ENCODE data around the gene NFIA.
"Not testable (repeated sequence)": the region's sequence is repeated elsewhere in the genome, so short reads cannot be mapped to it uniquely, and the experiment has no call there.

The NFIA gene

GRCh38 chr1:61058483-61059245, 23.7 kb upstream of the NFIA start:
- no peak for DNase-seq

- not testable (repeated sequence) for DNase-seq
These were observed 20.8 kb upstream of the NFIA start for GRCh38 chr1:61061601-61062000.

DNA sequence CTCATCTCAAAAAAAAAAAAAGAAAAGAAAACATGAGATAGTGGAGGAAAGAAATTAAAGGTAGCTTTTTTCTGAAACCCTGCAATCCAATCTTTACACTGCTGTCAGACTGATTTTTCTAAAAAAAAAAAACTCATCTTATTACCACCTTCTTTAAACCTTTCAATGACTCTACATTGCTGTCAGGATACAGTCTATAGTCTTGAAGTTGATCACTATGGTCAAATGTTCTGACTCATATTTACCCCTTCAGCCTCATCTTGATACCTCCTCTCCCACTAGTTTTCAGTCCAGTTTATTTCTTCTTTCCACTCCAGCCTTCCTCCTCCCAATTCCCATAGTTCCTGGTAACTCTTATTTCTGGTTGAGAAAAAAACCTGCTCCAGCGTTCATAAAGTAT, 17.7 kb upstream of the NFIA start:
- DNase-seq = no peak

- DNase-seq = no peak
These were observed 14.8 kb upstream of the NFIA start for GRCh38 chr1:61067446-61068019.

DNA sequence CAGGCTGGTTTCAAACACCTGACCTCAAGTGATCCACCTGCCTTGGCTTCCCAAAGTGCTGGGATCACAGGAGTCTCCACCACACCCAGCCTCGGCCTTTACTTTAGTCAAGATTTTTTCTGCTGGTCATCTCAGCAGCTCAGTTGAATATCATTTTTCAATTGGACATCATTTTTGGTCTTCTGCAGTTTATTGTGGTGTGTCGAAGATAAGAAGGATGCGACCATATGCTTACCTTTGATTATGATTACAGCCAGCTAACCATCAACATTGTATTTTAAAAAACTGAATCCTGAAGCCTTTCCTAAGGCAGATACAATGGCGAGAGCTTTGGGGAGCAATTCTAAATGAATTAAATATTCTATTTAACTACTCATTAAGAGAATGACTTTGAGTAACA, 12.3 kb upstream of the NFIA start:
- no peak for DNase-seq

- DNase-seq = no peak
These were observed 10.9 kb upstream of the NFIA start for GRCh38 chr1:61071205-61072130.

GRCh38 chr1:61073871-61074270, 8.5 kb upstream of the NFIA start:
- DNase-seq = no peak

DNA sequence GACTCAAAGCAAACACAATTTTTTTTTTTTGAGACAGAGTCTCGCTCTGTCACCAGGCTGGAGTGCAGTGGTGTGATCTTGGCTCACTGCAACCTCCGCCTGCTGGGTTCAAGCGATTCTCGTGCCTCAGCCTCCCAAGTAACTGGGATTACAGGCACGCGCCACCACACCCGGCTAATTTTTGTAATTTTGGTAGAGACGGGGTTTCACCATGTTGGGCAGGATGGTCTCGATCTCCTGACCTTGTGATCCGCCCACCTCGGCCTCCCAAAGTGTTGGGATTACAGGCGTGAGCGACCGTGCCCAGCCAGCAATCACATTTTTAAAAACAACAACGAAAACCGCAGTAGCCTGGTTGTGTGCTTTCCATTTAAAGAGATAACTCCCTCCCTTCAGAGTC, 6.5 kb upstream of the NFIA start:
- DNase-seq = not testable (repeated sequence)

- peak in 54 of 56 donors; percentile 56 to 96 (median 84) for DNase-seq
These were observed 5.4 kb upstream of the NFIA start for GRCh38 chr1:61076728-61077675.

GRCh38 chr1:61077676-61078541, 4.5 kb upstream of the NFIA start:
- peak in 54 of 56 donors; percentile 14 to 93 (median 78) for DNase-seq

DNA sequence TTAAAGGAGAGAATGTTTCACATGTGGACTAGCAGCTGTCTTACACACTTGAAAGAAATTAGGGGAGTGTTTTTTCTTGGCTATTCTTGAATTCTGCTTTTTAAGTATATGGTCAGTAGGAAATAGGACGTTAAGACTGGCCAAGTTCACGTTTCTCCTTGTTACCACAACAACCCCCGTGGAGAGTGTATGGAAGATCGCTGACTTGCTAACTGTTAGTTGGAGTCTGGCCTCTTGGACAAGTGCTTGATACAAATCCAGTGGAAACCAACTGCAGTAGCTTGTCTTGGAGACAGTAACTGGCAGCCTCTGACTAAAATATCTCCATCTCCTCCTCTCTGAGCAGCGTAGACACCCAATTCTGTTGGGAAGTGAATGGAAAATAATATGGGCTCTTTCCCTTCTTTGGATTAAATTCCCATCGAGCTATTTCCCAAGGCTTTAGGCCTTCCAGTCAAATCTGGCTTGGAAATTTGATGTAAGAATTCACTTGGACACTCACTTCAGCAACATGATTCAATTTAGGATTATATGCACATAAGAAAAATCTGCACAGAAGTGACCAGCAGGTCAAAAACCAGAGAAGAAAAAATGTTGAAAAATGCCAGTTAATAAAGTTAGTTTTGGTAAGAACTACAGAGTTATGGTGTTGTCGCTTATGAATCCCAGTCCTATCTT, 3.6 kb upstream of the NFIA start:
- peak in 5 of 56 donors; percentile 8 to 44 (median 15) for DNase-seq

GRCh38 chr1:61079296-61079897, 3.0 kb upstream of the NFIA start:
- DNase-seq = no peak

DNA sequence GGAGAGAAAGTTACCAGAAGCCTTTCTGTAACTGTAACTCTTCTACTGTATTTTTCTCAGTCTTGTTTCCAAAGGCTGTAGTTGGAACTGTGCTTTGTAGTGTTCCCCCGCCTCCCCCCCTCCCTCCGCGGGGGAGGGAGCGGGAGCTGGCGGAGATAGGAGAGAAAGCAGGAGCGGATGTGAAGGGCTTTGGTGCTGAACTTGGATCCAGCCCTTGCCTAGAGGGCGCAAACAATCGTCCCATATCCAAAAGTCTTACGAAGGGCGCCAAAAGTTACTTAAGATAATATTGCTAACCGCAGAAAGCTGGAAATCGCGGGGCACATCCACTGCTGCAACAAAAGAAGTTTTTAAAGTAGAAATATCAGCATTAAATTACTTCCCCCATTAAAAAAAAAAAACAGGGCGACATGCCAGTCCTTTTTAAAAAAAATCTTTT, 2.4 kb upstream of the NFIA start:
- DNase-seq = peak in 52 of 56 donors; percentile 18 to 88 (median 70)

GRCh38 chr1:61080413-61081143, 1.8 kb upstream of the NFIA start:
- peak in 2 of 56 donors; percentile 17 to 27 for DNase-seq

DNA sequence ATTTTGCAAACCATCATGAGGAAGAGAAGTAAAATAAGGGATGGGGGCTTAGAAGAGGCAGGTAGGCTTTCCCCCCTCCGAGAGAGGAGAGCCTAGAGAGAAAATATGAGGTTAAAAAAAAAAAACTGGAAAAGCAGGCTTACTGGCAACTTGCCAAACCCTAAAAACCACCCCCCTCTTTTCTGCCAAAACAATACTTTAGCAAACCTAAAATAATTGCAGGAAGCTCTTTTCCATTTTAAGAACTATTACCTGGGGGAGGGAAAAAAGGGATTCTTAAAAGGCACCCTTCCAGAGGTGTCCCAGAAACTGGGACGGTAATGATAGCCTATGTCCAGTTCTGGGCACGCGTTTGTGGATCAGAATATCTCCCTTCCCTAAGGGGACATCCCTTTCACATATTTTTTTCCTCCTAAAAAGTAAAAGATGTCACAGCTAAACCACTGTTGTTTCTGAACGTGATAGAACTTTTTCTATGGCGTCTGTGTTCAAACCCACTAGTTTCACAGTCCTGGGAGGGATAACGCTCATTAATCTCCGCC, 1.1 kb upstream of the NFIA start:
- no peak for DNase-seq

DNA sequence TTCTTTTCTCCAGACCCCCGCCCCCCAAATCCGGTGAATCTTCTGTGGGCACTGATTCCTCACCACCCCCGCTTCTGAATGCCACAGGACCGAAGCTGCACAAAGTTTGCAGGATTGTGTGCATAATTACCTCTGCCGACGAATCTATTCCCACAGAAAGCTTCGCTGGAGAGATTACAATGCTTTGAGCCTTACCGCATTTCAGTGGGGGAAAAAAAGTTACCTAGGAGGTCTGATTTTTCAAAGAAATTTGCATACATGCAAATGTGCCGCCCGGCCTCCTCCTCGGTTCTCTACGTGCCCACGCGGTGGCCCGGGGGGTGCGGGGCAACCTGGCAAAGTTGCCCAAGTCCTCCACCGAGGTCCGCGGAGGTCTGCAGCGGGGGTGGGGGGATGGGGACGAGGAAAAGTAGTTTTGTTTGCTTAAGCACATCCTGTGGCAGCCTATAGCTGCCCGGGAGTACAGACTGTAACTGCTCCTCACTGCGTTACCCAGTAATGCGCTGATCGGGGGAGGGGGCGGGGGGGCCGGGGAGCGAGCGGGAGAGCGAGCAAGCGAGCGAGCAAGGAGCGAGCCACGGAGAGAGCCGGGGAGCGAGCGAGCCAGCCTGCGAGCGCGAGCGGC, 563 bp upstream of the NFIA start:
- peak in 38 of 56 donors; percentile 14 to 75 (median 62) for DNase-seq

All from nucleus accumbens (tissue), 56 donors.